ENCODE measurements around the gene CPXM2. TPM values are rescaled to one million over a fixed set of nuclear protein-coding genes. Genes with fewer than 3 reads are reported as not detected.

Gene CPXM2
- total RNA-seq (2014; rRNA removed; shearing (Covaris generic)) = not detected in 2 replicates

GRCh38 chr10:123891144-123892071 lies at the start of gene CPXM2:
CPXM2 (minus strand) TSS chr10:123891807; CDS start chr10:123891659, 148 bp downstream.

Other genes starting within 250 kb of the CPXM2 start
- not detected in 2 replicates for gene GPR26, start 225.5 kb downstream of the CPXM2 start, total RNA-seq (2014; rRNA removed; shearing (Covaris generic))
- gene CHST15, start 201.8 kb upstream of the CPXM2 start, total RNA-seq (2014; rRNA removed; shearing (Covaris generic)) = 0.64 and 1.2 TPM in 2 replicates